ENCODE results near the gene EFEMP2.

- TF ChIP-seq SUZ12 (IDR thresholded peaks at IDR 0.05) = no peak
- no peak for TF ChIP-seq FOXM1 (IDR thresholded peaks at IDR 0.05; ENCODE audit: borderline replicate concordance)
- TF ChIP-seq SP1 (IDR thresholded peaks at IDR 0.05) = no peak
- TF ChIP-seq LEF1 (IDR thresholded peaks at IDR 0.05; ENCODE audit: borderline replicate concordance) = no peak
- TF ChIP-seq FOXK2 (IDR thresholded peaks at IDR 0.05) = no peak
- no peak for TF ChIP-seq NFRKB (IDR thresholded peaks at IDR 0.05)
These were observed 45.9 kb upstream of the EFEMP2 start, which contains the start of gene C11orf68 for GRCh38 chr11:65918211-65919140.

Data from HEK293T (cell line).